Choroid plexus epithelial cell (primary cell): Measurements from ENCODE around the gene THAP12.
"Not testable (repeated sequence)": the region's sequence is repeated elsewhere in the genome, so short reads cannot be mapped to it uniquely, and the experiment has no call there.

Experiments used
- DNase-seq: peaks from one replicate; pipeline ENCODE4 v3.0.0-alpha.2; 2010; ENCODE audit warnings: low read depth
- H3K4me3 ChIP-seq: 2 replicates; pipeline ENCODE4 v1.5.1; 2011; ENCODE audit warnings: low read depth, mild to moderate bottlenecking, control low read depth, low read length, moderate library complexity
- CTCF ChIP-seq: conservative IDR thresholded peaks from 2 replicates; pipeline ENCODE4 v1.5.1; 2011; ENCODE audit warnings: low read depth, mild to moderate bottlenecking, control low read depth, inconsistent platforms, low read length, moderate library complexity

Gene THAP12

GRCh38 chr11:76408171-76408965 lies 27.4 kb upstream of the THAP12 start:
- no peak for TF ChIP-seq CTCF
- no peak overlapping the region for H3K4me3 ChIP-seq
- DNase-seq = no peak

GRCh38 chr11:76406359-76406758 lies 25.4 kb upstream of the THAP12 start:
- no peak for TF ChIP-seq CTCF
- no peak overlapping the region for H3K4me3 ChIP-seq
- no peak for DNase-seq

GRCh38 chr11:76401484-76401883 lies 20.6 kb upstream of the THAP12 start:
- H3K4me3 ChIP-seq, DNase-seq: not testable (repeated sequence)

GRCh38 chr11:76400967-76401366 lies 20.0 kb upstream of the THAP12 start:
- DNase-seq = no peak
- H3K4me3 ChIP-seq = no peak overlapping the region
- TF ChIP-seq CTCF = no peak

GRCh38 chr11:76397383-76397782 lies 16.5 kb upstream of the THAP12 start:
- no peak for DNase-seq
- TF ChIP-seq CTCF = no peak
- no peak overlapping the region for H3K4me3 ChIP-seq

- DNase-seq = no peak
- H3K4me3 ChIP-seq = no peak overlapping the region
- TF ChIP-seq CTCF = no peak
These were observed 14.4 kb upstream of the THAP12 start for GRCh38 chr11:76395296-76395695.

- H3K4me3 ChIP-seq = no peak overlapping the region
- TF ChIP-seq CTCF = no peak
- DNase-seq = no peak
These were observed 13.5 kb upstream of the THAP12 start for GRCh38 chr11:76394411-76394810.

- TF ChIP-seq CTCF = no peak
- H3K4me3 ChIP-seq = no peak overlapping the region
- DNase-seq = no peak
These were observed 11.9 kb upstream of the THAP12 start for GRCh38 chr11:76392870-76393269.
